RPMI7951 (cell line): ENCODE measurements around the gene LST1. TPM values are rescaled to one million over a fixed set of nuclear protein-coding genes. Genes with fewer than 3 reads are reported as not detected.
A peak's percentile ranks its signal among the peaks of the same experiment; 100 is the strongest.

Source experiments
- DNase-seq: peaks from one replicate; pipeline ENCODE4 v3.0.0-alpha.2; 2012; ENCODE audit warnings: low read depth
- total RNA-seq: library from RNA; depleted of rRNA; stranded (reverse); fragments of >200 nt; shearing (Covaris generic); gene quantifications from 2 replicates; pipeline ENCODE4 v1.2.3, GENCODE V29; 2014; rRNA removed

Gene LST1
- not detected in 2 replicates for total RNA-seq

DNA sequence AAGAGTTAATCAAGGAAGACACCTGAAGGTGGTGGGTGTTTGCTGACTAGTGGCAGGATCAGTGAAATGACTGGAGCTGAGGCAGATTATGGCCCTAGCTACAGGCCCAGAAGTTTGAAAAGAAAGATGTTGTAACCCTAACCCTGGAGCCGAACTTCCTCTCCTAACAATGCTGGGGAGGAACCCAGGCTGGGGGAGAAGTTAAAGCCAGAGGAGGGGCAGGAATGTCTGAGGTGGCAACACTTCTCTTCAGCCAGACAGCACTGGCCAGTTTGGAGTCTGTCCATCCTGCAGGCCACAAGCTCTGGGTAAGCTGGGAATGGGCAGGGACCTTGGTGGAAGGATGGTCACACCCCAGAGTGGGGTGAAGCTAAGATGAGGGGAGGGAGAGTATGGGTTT is at the start of gene LST1:
LST1 (plus strand) TSS at position 270 of the 400 bp plus-strand sequence. CDS start 1,023 bp downstream, outside the sequence.
- no peak for DNase-seq

DNA sequence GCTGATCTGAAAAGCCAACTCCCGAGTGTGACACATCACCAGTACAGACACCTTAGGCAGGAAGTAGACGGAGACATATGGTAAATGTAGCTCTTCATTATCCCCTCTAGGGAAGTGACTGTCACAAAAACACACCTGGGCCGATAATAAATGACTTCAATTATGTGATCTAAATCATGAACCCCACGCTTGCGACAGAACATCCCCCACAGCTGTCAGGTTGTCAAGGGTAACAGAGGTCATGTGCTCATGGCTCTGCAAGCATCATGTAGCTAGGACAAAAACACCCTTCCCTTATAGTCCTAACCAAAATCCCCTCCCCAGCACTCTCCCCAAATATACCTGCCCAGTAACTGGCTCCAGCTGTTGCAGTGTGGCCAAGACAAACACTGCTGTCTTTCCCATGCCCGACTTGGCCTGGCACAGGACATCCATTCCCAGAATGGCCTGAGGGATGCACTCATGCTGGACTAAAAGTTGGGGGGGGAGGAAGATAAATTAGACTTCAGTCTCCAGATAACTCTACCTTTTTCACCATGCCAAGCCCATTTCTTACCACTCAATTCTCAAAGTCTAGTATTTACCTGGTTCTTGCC is 47.2 kb upstream of the LST1 start:
- DNase-seq = no peak

DNA sequence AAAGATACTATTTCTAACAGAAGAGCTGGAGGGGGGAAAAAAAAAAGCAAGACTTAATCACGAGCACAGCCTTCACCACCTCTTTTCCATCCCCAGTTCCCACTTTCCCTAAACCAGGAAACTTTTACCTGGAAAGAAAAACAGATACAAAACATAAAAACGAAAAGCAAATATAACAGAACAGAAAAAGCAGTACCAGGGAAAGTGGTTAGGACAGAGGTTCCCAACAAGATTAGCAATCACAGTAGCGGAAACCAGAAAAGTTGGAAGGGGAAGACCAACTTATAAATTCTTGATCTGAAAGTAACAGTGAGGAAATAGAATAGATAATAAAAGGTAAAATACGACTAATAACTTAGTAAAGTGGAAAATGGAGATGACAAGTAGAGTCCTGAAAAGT is 45.4 kb upstream of the LST1 start:
- no peak for DNase-seq

DNA sequence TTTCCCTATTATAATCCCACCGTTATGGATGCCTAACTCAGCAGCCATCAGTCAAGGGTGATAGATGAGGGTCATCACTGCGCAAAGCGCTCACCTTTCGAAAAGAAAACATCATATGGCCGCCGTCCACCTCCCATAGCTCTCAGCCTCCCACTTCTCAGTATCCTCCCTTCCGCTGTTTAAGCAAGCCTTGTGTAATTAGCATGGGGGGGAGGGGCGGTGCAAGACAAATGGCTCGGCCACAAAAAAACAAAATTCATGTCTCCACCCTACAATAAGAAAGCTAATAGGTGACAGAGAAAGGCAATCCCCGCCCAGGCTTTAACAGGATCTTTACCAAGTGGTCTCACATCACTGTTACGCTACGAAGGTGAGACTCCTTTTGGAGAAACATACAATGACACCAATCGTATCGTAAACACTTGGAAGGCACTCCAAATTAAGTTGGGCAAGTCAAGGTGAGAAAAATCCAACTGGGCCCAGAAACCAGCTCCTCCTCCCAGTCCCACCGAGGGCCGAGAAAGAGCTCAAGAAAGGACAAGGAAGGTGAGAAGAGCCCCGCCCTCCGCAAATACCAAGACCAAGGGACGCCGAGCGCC is 44.9 kb upstream of the LST1 start:
- peak; percentile 60 for DNase-seq

DNA sequence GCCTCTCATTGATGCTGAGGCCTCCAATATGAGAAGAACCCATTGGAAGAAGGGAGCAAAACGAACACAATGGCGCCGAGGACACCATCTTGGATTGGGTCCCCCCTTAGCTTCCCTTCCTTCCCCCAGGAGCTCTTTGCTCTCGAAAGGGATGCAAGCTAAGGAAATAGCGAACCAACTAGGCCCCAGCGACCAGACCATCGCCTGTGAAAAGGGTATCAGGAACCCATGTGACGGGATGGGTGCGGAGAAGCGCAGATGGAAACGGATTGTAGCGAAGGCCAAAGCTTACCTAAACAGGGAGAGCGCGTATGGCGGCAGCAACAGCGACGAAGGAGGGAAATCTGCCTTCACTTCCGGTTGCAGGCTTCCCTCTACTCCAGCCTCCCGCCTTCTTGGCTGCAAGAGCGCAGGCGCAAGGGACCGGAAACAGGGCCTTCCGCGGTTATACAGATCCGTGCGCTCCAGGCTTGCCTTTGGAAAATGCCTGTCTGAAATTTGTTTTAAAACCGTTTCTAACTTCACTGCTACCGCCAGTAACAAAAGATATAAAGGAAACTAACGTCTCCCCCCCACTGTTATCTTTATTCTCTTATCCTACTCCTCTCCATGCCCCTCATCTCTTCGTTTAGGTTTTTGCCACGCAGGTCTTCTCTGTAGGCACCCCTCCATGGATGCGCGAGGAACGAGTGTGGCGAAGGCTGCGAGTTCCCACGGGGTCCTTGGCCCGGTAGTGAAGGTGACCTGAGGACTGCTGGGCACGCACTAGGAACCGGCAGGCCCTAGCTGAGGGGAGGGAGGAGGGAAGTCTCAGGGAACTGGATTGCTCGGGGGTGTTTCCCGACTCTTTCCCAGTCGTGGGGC is 44.2 kb upstream of the LST1 start, which contains the start of gene DDX39B:
DDX39B (minus strand) TSS at position 346 of the 864 bp plus-strand sequence. CDS start 1,471 bp downstream, outside the sequence.
- DNase-seq = peak; percentile 97

DNA sequence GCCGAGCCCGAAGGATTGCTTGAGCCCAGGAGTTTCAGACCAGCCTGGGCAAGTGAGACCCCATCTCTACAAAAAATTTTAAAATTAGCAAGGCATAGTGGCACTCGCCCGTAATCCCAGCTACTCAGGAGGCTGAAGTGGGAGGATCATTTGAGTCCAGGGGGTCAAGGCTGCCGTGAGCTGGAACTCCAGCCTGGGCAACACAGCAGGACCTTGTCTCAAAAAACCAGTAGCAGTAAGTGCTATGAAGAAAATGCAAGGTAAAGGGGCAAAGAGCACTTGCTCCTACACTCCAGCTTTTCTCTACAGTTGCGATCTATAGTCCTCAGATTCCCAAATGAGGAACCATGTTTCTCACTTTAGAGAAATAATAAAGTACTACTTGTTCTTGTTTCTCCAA is 42.4 kb upstream of the LST1 start:
- no peak for DNase-seq

DNA sequence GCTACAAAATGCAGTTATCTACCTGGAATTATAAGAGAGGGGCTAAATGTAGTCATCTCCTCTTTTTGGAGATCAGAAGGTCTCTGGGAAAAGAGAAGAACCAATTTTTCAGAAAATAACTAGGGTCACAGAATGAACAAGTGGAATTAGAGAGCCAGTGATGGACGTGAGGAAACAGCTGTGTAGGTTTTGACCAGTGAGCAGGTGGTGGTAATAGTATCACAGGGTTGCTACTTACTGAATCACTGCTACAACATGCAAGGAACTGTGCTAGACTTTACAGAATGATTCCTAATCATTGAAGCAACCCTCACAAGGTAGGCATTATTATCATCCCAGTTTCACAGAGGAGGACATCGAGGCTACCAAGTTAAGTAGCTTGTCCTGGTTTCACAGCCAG is 41.4 kb upstream of the LST1 start:
- DNase-seq = no peak

DNA sequence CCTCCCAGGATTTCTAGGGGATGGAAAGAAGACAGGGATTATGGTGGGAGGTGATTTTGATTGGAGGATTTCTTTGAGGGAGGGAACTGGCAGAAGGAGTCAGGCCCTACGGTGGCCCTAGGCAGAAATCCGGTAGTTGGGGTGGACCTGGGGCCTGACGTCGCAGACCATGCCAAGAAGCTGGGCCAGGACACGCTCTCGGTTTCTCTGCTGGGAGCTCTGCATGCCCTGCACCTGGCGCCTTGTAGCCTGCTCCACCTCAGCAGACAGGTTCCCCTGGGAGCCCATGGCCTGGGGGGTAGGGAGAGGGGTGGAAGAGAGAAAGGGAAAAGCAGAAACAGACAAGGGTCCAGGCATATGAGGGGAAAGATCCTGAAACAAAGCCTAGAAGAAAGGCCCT is 40.8 kb upstream of the LST1 start:
- no peak for DNase-seq

DNA sequence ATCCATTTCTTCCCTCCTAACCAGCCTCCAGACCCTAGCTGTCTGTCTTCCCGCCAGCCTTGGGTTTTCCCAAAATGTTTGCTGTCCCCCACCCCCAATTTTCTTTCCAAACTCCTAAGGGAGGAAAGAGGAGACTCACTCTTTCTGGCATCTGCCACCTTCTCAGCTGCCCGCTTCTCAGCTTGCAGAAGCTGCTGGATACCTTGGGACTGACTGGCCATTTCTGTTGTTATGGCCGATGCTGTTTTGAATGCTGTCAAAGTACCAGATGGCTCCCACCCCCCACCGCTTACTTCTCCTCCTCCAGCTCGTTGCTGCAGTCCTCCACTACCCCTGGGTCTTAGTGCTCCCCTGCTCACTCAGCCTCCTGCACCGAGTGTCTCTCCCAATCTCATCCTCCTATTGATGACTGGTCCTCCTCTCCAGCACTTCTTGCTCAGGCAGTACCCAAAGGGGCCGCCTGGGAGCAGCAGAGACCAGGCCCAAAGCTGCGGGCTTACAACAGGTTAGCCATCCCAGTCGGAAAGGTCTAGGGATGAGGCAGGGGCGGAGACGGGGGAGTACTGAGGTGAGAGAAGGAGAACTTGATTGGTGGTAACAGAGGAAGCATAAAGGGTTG is 39.6 kb upstream of the LST1 start, which contains the start of gene ATP6V1G2:
ATP6V1G2 (minus strand) TSS at position 270 of the 619 bp plus-strand sequence; CDS start at position 221, 49 bp downstream.
- peak; percentile 88 for DNase-seq

DNA sequence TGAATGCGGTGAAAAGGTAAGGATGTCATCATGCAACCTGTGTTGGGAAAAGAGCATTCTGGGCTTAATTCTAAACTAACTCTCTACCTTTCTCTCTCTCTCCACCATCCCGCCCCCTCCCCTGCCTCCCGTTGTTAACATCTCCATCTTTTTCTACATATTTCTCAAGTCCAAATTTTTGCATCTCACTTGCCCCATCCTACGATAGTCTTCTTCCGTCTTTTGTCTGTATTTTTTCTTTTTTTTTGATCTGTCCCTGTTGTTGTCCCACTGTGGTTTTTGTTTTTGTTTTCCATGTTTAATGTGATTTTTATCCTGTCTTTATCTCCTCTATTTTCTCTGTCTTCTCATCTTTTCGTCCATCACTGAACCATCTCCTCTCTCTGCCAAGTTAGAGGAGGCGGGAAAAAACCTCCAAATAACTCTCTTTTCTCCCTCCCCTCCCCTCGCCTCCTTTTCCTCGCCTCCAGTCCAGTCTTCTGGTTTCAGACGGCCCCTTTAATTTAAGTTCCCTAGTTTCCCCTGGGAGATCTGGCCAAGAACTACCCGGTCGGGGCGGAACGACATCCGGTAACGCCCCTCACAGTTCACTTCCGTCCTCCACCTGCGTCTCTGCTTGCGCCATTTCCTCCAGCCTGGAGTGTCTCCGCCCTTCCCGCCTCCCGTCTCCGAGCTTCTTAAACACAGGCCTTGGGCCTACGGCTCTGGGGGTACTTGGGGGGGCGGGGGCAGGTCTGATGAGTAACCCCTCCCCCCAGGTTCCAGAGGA is 38.9 kb upstream of the LST1 start, which contains the start of gene NFKBIL1:
NFKBIL1 (plus strand) TSS at position 651 of the 769 bp plus-strand sequence; CDS start at position 738, 87 bp downstream.
- DNase-seq = peak; percentile 98

DNA sequence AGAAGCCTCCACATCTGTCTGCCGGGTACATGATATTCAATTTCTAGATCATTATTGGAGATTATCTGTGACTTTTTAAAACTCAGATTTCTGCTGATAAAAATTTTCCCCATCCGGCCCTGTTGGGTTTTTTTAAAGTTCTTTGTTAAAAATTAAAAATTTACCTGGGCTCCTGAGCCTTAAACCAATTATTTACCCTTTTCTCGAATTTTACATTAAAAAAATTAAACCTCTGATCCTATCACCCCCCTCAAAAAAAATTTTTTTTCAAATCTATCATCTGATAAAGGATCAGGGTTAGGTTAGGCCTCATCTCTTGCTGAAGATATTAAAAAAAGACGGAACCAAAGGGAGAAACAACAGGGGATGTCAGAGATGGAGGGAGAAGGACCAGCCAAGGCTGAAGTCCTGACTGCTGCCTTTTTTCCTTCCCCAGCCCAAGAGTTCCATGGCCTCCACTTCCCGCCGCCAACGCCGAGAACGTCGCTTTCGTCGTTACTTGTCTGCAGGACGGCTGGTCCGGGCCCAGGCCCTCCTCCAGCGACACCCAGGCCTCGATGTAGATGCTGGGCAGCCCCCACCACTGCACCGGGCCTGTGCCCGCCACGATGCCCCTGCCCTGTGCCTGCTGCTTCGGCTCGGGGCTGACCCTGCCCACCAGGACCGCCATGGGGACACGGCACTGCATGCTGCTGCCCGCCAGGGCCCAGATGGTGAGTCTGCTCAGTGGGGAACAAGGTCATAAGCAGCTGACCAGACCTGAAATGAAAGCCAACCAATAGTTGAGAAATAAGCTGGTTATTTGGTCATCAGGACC is 38.1 kb upstream of the LST1 start:
- peak; percentile 64 for DNase-seq

DNA sequence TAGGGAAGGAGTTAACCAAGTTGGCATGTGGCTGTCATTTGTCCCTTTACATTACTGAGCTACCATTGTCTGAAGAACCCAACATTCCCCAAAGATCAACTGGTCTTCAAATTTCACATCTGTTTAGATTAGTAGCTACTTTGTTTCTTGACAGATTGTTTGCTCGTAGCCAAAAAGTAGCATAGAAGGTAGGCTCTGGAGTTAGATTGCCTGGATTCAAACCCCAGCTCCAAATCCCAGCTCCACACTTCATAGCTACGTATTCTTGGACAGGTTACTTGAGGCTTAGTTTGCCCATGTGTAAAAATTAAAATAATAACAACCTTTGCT is 37.6 kb upstream of the LST1 start:
- DNase-seq = no peak

DNA sequence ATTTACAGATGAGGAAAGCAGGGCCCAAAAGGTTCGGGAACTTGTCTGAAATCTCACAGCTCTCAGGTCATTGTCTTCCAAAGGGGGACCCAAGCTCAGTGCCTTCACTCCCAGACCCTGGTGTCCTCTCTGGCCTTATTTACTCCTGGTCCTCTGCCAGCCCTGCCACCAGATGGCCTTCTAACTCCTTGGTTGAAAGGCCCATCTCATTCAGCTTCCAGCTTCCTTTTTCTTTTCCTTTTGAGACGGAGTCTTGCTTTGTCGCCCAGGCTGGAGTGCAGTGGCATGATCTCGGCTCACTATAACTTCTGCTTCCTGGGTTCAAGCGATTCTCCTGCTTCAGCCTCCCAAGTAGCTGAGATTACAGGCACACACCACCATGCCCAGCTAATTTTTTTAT is 34.7 kb upstream of the LST1 start:
- DNase-seq = peak; percentile 73

DNA sequence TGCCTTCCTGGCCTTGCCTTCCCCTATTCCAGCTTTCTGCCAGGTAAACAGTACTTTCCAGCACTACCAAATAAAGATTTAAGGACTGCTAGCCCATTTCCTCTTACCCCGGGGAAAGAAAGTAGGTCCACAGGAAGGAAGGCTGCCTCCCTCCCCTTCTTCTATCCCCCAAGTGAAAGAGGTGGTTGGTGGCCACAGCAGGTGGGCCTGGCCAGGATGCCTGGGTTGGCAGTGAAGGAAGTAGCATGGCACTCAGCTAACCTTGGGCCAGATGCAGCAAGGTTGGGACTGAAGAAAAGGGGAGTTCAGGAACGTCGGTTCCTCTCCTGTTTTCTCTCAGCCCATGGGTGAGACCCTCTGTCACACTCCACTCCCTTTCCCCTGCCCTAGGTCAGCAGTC is 29.8 kb upstream of the LST1 start:
- no peak for DNase-seq

DNA sequence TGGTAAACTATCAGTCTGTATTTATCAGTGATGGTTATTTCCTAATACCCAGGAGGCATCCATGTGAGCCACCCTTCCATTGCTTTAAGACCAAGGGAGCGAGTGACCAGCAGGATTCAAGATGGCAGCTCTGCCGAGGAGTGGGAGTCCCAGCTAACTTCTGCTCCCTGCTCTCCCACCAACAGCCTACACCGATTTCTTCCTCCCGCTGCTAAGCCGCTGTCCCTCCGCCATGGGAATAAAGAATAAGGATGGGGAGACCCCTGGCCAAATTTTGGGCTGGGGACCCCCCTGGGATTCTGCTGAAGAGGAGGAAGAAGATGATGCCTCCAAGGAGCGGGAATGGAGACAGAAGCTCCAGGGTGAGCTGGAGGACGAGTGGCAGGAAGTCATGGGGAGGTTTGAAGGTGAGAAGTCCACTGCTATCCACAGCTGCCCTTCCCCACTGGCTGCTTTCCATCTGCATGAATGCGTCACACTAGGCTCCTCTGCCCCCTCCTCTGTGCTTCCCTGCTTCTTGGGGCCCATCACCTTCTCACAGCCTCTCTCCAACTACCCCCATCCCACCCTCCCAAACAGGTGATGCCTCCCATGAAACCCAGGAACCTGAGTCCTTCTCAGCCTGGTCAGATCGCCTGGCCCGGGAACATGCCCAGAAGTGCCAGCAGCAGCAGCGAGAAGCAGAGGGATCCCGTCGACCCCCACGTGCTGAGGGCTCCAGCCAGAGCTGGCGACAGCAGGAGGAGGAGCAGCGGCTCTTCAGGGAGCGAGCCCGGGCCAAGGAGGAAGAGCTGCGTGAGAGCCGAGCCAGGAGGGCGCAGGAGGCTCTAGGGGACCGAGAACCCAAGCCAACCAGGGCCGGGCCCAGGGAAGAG is 28.4 kb upstream of the LST1 start:
- DNase-seq = peak; percentile 29

DNA sequence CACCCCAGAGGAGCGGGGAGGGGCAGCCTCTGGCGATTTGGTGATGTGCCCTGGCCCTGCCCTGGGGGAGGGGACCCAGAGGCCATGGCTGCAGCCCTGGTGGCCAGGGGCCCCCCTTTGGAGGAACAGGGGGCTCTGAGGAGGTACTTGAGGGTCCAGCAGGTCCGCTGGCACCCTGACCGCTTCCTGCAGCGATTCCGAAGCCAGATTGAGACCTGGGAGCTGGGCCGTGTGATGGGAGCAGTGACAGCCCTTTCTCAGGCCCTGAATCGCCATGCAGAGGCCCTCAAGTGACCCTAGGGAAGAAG is 27.8 kb upstream of the LST1 start:
- no peak for DNase-seq

DNA sequence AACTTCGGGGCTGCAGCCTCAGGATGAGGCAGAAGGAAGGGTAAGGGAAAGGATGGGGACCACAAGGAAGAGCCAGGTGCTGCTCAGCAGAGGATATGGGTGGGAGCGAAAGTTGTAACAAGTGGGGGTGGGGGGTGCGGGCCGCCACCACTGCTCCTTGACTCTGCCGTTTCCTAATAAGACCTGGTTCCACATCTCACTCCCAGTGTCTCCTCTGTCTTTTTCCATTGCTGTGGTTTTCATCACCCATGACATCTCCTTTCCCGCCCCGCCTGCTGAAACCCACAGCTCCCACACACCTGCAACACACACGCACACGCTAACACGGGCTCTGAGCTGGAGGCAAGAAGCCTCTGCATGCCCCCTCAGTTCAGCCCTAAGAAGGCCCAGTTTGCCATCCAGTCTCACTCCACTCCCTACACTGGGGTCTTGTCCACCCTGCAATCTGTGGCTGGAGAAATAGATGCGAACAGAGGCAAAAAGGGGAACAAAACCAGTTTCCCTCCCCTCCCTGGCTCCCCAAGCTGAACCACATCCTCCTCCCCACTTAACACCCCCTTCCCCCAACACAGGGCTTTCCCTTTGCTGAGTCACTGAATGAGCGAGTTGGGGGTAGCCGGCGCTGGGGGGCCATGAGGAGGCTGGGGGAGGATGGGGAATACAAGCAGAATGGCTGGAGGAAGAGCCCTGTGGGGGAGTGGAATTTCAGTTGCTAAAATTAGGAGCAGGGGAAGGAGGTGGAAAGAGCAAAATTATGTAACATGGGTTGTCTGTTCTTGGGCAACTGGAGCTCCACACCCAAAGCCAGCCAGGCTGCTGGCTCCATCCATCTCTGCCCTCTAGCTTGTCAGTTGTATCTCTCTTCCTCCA is 27.2 kb upstream of the LST1 start:
- DNase-seq = peak; percentile 77

DNA sequence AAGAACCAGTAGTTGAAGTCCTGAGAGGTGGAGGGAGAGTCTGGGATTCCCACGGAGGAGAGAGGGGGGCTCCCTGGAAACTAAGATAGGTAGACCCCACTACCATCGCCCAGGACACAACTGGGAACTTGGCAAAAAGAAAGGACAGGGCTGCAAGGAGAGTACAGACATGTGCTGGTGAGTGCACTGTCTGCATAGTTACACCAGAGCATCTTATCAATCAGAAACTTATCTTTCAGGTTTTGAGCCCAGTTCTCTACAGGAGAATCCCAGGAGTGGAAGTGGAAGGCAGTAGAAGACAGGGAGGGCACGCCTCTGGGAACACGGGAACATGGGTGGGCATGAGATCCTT is 26.5 kb upstream of the LST1 start:
- DNase-seq = no peak
